ENCODE results near the gene RNU1-4.
"Not testable (repeated sequence)": the region's sequence is repeated elsewhere in the genome, so short reads cannot be mapped to it uniquely, and the experiment has no call there.

DNA sequence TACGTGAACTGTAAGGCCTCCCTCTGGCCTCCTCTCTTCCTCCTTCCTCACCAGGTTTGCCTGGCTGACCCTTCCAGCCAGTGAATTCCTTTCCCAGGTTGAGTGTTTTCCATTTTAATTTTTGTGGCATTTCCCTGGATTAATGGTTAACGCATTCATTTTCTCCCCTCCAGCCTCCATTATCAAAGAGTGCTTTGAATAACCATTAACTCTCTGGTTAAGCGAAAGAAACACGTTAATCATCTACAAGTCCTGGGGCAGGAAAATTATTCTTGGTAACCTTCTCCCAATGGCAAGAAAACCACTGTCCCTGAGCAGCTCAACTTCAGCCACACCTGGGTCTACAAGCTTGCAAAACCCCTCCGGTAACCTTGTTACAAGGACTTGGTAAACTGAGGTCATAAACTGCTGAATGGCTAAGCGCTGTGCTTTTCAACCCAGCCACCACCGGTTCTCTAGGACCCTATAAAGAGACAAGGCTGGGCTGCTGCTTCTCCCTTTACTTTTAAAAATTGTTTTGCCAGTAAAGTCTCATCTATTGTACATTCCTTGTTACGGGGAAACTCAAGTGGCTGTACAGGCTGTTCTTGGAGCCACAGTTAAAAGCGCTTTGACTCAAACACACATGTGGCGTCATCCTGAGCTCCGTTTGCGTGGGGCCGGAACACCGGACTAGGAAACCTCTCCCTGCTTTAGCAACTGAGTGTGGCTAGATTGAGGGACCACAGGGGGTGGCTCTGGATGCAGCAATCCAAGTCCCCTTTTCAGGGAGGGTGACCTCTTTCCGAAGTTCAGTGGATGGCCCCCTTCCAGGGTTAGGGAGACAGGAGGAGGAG, 24.7 kb downstream of the RNU1-4 start:
- TF ChIP-seq, protein P1, sequence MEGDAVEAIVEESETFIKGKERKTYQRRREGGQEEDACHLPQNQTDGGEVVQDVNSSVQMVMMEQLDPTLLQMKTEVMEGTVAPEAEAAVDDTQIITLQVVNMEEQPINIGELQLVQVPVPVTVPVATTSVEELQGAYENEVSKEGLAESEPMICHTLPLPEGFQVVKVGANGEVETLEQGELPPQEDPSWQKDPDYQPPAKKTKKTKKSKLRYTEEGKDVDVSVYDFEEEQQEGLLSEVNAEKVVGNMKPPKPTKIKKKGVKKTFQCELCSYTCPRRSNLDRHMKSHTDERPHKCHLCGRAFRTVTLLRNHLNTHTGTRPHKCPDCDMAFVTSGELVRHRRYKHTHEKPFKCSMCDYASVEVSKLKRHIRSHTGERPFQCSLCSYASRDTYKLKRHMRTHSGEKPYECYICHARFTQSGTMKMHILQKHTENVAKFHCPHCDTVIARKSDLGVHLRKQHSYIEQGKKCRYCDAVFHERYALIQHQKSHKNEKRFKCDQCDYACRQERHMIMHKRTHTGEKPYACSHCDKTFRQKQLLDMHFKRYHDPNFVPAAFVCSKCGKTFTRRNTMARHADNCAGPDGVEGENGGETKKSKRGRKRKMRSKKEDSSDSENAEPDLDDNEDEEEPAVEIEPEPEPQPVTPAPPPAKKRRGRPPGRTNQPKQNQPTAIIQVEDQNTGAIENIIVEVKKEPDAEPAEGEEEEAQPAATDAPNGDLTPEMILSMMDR (IDR thresholded peaks at IDR 0.05; ENCODE audit: low read depth, low read length): not testable (repeated sequence)
- not testable (repeated sequence) for TF ChIP-seq EZH2phosphoT487 (IDR thresholded peaks at IDR 0.05; ENCODE audit: low read depth)

Data from OCI-LY3 (cell line).